GM21717 (cell line): ENCODE data around the gene PSMB3.

Experiments used
- ATAC-seq: cut with Tn5 transposase; IDR thresholded peaks from one replicate; pipeline ENCODE4 v1.9.1; 2021; ENCODE audit warnings: mild to moderate bottlenecking, moderate library complexity; ENCODE audit not compliant: unreplicated experiment

The PSMB3 gene

GRCh38 chr17:38752308-38753070 lies at the start of gene PSMB3:
TSS of gene PSMB3 (plus strand) at chr17:38752741. CDS start at chr17:38752827, 86 bp downstream.
- peak; percentile 68 for ATAC-seq

DNA sequence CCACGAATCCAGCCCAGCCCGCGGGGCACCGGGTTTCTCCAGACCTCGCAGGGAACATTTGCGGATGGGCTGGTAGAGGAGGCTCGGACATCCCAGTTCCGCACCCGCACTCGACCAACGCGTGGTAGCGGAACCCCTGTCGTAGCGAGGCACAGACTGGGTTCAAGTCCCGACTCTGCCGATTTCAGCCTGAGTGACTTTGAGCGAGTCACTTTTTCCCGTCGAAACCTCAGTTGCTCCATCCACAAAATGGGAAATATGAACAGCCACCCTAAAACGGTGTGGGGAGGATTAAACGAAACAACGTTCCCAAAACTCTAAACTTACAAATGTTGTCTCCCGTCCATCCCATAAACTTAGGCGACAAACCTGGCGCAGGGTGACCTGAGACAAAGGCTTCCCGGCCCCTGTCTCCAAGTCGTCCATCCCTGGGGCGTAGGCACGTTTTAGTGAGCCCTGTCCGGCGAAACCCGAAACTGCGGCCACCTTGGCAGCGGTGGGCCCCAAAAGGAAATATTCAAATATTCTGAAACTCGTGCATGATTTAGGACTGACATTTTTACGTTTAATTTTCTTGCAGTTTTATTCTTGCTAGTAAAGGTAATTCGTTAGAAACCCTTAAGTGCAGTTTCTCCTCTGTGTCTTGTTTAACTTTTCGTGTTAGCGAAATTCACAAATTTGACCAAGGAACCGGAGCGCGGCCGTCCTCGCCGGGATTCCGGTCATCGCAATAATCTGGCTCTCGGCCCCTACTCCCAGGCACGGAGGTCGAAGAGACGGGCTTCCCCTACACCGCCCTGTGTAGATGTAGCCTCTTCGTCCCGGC lies 49.4 kb upstream of the PSMB3 start:
- no peak for ATAC-seq

DNA sequence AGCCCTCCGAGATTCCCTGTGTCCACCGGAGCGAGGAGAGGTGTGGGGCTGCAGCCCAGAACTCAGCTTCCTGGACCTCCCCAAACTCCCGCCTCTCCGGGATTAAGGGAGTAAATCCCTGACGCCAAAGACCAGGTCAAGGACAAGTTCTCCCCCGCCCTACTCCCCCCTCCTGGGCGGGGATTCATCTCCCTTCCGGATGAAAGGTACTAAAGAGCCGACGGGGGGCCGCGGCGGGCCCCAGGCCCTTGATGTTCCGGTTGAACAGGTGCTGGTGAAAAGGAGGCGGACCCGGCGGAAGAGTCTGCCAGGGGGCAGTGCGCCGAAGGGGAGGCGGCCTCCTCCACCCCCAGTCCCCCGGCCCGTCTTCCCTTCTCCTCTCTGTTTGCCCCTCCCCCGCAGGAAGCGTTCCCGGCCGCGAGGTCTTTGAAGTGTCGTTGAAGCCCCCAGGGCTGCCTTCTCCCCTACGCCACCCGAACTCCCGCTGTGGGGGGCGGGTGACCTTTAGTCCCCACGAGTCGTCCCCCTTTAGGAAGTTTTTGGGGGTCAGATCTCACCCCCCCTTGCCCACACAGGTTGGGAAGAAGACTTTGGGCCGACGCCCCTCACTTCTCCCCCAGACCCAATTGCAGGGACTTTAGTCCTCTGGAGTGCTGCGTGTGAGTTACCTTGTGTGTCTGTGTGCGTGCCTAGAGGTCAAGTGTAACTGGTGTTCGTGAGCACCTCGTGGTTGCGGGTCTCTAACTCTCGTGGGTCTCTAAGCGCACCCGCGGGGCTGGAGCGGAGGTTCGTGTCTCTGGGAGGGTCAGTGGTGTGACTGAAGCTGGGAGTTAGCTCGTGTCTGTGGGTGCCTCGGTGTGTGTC lies 48.6 kb upstream of the PSMB3 start:
- ATAC-seq = no peak

DNA sequence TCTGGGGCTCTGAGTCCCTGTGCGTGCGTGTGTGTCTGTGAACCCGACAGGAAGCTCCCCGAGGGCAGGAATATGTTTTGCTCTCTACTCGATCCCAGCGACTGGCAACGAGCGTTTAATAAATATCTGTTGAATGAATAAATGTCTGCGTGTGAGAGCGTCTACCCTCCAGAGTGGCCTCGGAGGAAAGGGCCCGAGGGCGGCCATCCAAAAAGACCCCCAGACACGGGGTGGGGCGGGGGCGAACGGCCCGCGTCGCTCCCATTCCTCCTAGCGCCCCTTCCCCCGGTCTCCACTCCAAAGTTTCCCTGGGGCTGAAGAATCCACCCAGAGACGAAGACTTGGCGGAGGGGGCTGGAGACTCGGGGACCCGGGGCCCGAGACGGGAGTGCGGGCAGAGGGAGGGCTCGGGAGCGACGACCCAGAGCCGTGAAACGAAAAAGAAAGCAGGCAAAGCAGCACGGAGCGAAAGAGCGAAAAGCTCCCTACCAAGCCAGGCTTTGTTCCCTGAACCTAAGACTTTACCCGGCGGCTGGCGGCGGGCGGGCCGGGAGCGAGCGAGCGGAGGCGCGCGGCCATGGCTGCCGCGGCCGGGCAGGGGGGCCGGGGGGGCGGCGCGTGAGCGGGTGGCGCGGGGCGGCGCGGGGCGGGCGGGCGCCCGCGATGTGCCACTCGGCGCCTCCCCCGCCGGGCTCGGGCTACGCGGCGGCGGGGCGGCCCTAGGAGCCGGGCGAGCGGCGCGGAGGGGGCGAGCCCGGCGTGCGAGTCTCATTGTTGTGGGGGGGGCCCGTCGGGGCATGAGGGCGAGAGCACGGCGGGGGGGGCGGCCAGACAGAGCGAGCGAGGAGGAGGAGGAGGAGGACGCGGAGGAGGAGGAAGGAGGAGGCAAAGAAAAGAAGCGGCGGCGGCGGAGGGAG lies 47.7 kb upstream of the PSMB3 start, which contains the start of gene MLLT6:
Gene MLLT6 (plus strand): TSS at position 668 of the 917 bp plus-strand sequence. CDS start 360 bp downstream, outside the sequence.
- ATAC-seq = no peak

GRCh38 chr17:38705523-38705802 lies 47.1 kb upstream of the PSMB3 start:
- no peak for ATAC-seq

GRCh38 chr17:38705803-38706504 lies 46.6 kb upstream of the PSMB3 start:
- no peak for ATAC-seq

DNA sequence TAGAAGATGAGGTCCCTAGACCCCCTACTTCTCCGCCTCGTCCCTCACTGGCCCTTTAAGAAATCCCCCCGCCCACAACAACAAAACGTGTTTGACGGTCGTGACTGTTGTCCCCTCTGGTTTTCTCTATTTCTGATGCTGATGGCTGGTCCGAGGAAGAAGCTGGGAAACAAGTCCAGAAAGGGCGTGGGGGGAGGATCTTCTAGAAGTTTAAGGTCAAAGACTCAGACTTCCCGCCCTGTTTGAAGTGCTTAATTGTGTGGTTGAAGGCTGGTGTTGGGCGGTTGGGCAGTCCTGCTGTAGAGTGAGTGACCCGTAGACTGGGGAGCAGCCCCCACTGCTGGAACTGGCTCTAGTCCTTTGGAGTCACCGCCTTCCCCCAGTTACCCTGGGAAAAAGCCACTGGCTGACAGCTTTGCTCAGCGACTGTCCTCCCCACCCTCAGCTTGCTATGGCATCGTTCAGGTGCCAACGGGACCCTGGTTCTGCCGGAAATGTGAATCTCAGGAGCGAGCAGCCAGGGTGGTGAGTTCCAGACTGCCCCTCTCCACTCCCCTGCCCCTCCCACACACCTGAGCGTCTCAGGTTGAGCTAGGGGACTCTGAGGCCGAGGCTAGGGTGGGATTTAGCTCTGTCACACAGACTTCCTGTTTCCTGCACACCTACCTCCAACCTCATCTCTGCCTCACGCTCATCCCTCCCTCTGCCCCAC lies 45.9 kb upstream of the PSMB3 start:
- ATAC-seq = no peak

- ATAC-seq = no peak
These were observed 44.7 kb upstream of the PSMB3 start for GRCh38 chr17:38707678-38708351.

- no peak for ATAC-seq
These were observed 43.3 kb upstream of the PSMB3 start for GRCh38 chr17:38709104-38709820.

DNA sequence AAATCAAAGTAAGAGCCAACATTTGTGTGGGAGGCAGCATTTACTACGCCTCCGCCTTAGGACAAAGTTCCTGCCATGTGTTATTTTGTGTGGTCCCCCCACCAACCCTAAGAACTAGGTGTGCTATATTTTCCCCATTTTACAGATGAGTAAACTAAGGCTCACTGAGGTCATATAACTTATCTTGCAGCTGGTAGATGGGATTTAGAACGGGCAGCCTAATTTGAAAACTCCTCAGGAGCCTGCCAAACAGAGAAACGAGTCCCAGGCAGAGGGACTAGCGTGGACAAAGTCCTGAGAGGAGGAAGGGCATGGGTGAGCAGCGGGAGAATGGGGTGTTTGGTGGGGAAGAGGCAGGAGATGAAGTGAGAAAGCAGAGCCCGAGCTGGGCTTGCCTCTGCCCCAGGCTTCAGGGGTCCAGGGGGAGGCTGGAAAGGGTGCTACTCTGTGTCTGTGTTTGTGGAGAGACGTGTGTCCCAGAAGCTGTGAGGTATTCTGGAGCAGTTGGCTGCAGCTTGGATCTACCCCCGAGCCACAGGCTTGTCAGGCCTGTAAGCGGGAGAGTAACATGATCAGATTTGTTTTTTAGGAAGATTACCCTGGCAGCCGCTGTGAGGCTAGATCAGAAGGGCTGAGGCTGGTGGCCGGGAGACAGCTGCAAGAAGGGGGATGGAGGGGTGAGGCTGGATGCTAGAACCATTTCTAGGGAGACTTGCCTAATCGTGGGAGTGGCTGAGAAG lies 42.5 kb upstream of the PSMB3 start:
- ATAC-seq = no peak

- no peak for ATAC-seq
These were observed 42.0 kb upstream of the PSMB3 start for GRCh38 chr17:38710604-38710962.

DNA sequence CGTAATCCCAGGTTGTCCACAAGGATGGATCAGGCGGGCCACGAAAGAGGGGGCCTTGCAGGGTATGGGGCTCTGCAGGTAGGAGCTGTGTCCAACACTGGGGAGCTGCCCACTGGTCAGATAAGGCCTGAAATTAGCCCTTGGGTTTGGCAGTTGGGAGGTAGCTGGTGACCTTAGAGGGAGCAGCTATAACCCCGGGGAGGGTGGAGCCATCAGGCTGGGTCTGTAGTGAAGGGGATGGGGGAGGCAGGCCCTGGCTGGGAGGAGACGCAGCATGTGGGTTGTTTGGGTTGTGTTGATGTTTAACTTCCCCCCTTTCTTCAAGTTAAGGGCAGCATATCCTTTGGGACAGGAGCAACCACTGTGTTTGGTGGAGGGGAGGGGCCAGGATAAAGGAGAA lies 41.6 kb upstream of the PSMB3 start:
- ATAC-seq = no peak

- ATAC-seq = no peak
These were observed 40.6 kb upstream of the PSMB3 start for GRCh38 chr17:38711792-38712571.

- ATAC-seq = no peak
These were observed 39.9 kb upstream of the PSMB3 start for GRCh38 chr17:38712593-38712992.

DNA sequence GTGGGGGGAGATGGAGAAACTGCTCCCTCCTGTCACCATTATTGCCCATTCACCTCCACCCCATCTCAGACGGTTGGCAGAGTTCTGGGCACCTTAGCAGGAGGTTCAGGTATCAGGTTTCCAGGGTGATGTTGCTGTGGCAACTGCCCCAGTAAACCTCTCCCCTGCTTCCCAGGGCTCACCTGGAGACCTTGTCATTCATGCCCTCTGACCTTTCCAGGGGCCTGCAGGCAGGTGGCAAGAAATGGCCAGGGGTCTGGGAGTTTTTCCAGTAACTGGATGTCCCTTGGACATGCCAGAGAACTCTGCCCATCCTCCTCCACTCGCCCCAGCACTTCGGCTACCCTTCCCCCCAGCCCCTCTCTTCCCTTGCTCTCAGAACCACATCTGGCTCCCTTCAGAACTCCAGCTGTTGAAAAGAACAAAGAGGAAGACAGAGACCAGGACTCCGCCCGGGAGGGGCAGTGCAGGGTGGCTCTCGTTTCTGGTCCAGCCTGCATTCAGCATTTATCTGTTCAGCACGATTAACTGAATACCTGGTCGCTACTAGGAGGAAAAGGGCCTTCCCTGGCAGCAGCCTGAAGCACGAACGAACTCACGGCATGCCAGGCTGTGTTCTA lies 39.0 kb upstream of the PSMB3 start:
- ATAC-seq = no peak
